Transverse colon (tissue), 4 donors: ENCODE results near the gene SOX11. TPM values are rescaled to one million over a fixed set of nuclear protein-coding genes. Genes with fewer than 3 reads are reported as not detected.

ENCODE experiments used
- DNase-seq: peaks from one replicate; pipeline ENCODE4 v3.0.0-alpha.2; 2019
- H3K27ac ChIP-seq, 4 donors: fragments of 200-600 bp; sonication (generic); 2 replicates each; pipeline ENCODE4 v1.5.1; 2016 to 2018; ENCODE audit warnings: inconsistent platforms in 4 of 4
- H3K27me3 ChIP-seq: fragments of 200-600 bp; sonication (generic); 2 replicates; pipeline ENCODE4 v1.5.1; 2017; ENCODE audit warnings: inconsistent platforms
- H3K36me3 ChIP-seq, 4 donors: fragments of 200-600 bp; sonication (generic); 2 replicates each; pipeline ENCODE4 v1.5.1; 2017 to 2019; ENCODE audit warnings: inconsistent platforms in 4 of 4
- H3K4me1 ChIP-seq, 4 donors: fragments of 200-600 bp; sonication (generic); 2 replicates each; pipeline ENCODE4 v1.5.1; 2017 to 2020; ENCODE audit warnings: inconsistent platforms in 4 of 4
- H3K4me3 ChIP-seq, 4 donors: fragments of 200-600 bp; sonication (generic); 1 replicate in 1 of 4; 2 replicates in 3 of 4; pipeline versions ENCODE4 v1.5.1 to v1.6.1; 2017 to 2019; ENCODE audit warnings: inconsistent platforms in 4 of 4
- H3K9me3 ChIP-seq, 2 donors: fragments of 200-600 bp; sonication (generic); 2 replicates each; pipeline ENCODE4 v1.5.1; 2017 to 2019; ENCODE audit warnings: inconsistent platforms in 2 of 2
- EP300 ChIP-seq: sonication (generic); formaldehyde crosslinking; IDR thresholded peaks from one replicate; pipeline ENCODE4 v1.6.1; 2017; ENCODE audit warnings: antibody characterized with exemption, low read depth
- POLR2A ChIP-seq: fragments of 450-650 bp; IDR thresholded peaks from one replicate; pipeline ENCODE4 v1.6.1; 2016; ENCODE audit warnings: antibody characterized with exemption, mild to moderate bottlenecking, moderate library complexity
- POLR2AphosphoS5 ChIP-seq, 3 donors: sonication (generic); formaldehyde crosslinking; IDR thresholded peaks; one replicate each; pipeline ENCODE4 v1.6.1; 2016; ENCODE audit warnings: antibody characterized with exemption in 3 of 3
- WGBS, 2 donors: methylation state at CpG; one replicate each; pipeline ENCODE4 v1.1.5; 2018; ENCODE audit warnings: low coverage in 1 of 2; 5-methylcytosine and 5-hydroxymethylcytosine counted together
- in situ Hi-C, 4 donors: fragments of 200-750 bp; cut with MboI; loops; one replicate each; pipeline versions ENCODE4 v1.15.0 to v1.15.1; 2017; ENCODE audit warnings: low sequenced_read_pairs in 3 of 4, low pct_ligation_motif_present in 1 of 4, low pct_unique_long_range_greater_than_20kb in 1 of 4
- intact Hi-C: fragments of 100-400 bp; cut with DNase I; formaldehyde crosslinking; loops from one replicate; pipeline ENCODE4 v1.15.1; 2023; ENCODE audit warnings: low total_unique reads
- total RNA-seq, 4 donors: library from RNA; depleted of rRNA; stranded (reverse); fragments of >200 nt; gene quantifications; one replicate each; pipeline ENCODE4 v1.1.0, GENCODE V29; 2016
- TF ChIP-seq, protein P1 (sequence below), 5 experiments: fragments of 200-600 bp in 3 of 5; fragments of 450-650 bp in 2 of 5; sonication (generic) in 3 of 5; IDR thresholded peaks; 1 replicate in 2 of 5; 2 replicates in 3 of 5; pipeline ENCODE4 v1.5.1; 2016 to 2017; ENCODE audit warnings: antibody characterized with exemption in 5 of 5, inconsistent platforms in 3 of 5, mild to moderate bottlenecking in 2 of 5, moderate library complexity in 1 of 5

SOX11 gene
- total RNA-seq, 4 donors from 2014 or later = 0.32 to 0.75 (median 0.40) TPM

DNA sequence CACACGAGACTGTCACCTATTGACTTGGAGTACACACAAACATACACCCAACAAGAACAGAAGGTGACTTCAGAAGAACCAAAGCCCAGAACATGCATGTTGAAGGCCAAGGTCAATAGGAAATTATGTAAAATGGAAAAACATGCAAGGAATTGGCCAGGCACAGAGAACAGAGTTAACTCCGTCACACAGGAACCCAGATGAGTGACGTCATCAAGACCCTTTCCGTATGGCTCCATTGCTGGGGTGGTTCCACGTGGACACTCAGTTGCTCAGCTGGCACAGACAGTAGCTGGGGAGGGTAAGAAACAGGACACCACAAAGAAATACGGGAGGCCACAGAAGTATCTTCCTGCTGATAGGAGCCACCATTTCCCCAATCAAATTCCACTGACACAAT is 18.4 kb downstream of the SOX11 start:
- Histone ChIP-seq H3K9me3 (no peaks in the 10 kb centered on the region), H3K4me3 (no peak overlapping the region), H3K36me3 (no peaks in the 10 kb centered on the region), H3K27me3 (no peaks in the 10 kb centered on the region), H3K27ac (no peak overlapping the region), H3K4me1 (no peaks in the 10 kb centered on the region)
- WGBS, 2 donors = 47 to 74% methylated on average over 5 to 6 of the region's 6 CpGs
- no peak for DNase-seq
- in situ Hi-C loops = no loop called here
- intact Hi-C loops = no loop called here
- TF ChIP-seq EP300 = no peak

DNA sequence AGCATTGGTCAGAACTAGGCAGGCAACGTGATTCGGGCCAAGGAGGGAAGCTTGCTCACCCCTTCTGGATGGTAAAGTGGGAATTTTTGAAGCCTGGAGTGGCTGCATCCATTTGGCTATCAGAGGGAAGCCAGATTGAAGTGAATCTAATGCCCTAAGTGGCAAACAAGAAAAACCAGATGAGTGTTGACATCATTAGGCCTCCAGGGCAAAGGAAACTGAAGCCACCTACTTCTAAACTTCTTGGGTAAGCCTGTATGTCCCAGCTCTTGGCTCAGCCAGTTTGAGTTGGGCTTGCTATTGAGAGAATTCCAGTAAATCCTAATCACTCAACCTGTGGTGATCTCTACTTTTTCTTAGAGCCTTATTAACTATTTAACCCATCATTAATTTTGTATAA is 20.9 kb downstream of the SOX11 start:
- Histone ChIP-seq H3K9me3 (no peaks in the 10 kb centered on the region), H3K4me3 (no peak overlapping the region), H3K36me3 (no peaks in the 10 kb centered on the region), H3K27me3 (no peaks in the 10 kb centered on the region), H3K4me1 (no peaks in the 10 kb centered on the region), H3K27ac (no peak overlapping the region)
- TF ChIP-seq, protein P1, sequence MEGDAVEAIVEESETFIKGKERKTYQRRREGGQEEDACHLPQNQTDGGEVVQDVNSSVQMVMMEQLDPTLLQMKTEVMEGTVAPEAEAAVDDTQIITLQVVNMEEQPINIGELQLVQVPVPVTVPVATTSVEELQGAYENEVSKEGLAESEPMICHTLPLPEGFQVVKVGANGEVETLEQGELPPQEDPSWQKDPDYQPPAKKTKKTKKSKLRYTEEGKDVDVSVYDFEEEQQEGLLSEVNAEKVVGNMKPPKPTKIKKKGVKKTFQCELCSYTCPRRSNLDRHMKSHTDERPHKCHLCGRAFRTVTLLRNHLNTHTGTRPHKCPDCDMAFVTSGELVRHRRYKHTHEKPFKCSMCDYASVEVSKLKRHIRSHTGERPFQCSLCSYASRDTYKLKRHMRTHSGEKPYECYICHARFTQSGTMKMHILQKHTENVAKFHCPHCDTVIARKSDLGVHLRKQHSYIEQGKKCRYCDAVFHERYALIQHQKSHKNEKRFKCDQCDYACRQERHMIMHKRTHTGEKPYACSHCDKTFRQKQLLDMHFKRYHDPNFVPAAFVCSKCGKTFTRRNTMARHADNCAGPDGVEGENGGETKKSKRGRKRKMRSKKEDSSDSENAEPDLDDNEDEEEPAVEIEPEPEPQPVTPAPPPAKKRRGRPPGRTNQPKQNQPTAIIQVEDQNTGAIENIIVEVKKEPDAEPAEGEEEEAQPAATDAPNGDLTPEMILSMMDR (IDR thresholded peaks at IDR 0.05) = no peak
- TF ChIP-seq EP300 (no peak), POLR2AphosphoS5 (IDR thresholded peaks at IDR 0.05) (no peak)
- 49 to 67% methylated on average over 1 to 2 of the region's 2 CpGs for WGBS, 2 donors
- no peak for DNase-seq
- in situ Hi-C loops = no loop called here
- intact Hi-C loops = no loop called here

GRCh38 chr2:5719629-5720334 is 27.6 kb downstream of the SOX11 start:
- H3K27me3 ChIP-seq = no peaks in the 10 kb centered on the region
- intact Hi-C loops (no loop called here), in situ Hi-C loops (no loop called here)
- no peak overlapping the region for H3K27ac ChIP-seq
- no peak for DNase-seq
- H3K4me1 ChIP-seq = no peaks in the 10 kb centered on the region
- no peaks in the 10 kb centered on the region for H3K9me3 ChIP-seq
- H3K36me3 ChIP-seq = no peaks in the 10 kb centered on the region
- no peak for TF ChIP-seq EP300
- TF ChIP-seq POLR2AphosphoS5 (IDR thresholded peaks at IDR 0.05) = no peak
- TF ChIP-seq, protein P1 (IDR thresholded peaks at IDR 0.05) = no peak
- no peak for TF ChIP-seq POLR2A
- WGBS, 2 donors = 75 to 93% methylated on average over 2 to 4 of the region's 4 CpGs
- no peak overlapping the region for H3K4me3 ChIP-seq

DNA sequence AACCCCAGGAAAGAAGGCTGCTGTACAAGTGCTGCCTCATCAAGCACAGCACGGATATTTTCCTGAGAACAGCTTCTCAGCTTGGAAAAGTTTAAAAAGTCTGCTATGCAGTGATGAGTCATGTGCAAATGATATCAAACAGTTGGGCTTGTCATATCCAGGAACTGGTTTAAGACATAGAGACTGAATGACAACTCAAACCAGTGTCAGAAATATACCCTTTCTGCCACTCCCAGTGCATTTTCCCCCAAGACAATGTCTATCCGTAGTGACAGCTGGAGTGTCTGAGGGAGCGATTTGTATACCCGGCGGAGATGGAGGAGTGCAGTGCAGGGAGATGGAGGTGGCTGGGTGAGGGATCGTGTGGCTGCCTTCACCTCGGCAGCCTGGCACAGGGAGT is 28.2 kb downstream of the SOX11 start:
- no peak for DNase-seq
- no peak overlapping the region for H3K4me3 ChIP-seq
- intact Hi-C loops = no loop called here

More for the DNA sequence above, 28.2 kb downstream of the SOX11 start:
- Histone ChIP-seq H3K27me3 (no peaks in the 10 kb centered on the region), H3K36me3 (no peaks in the 10 kb centered on the region), H3K9me3 (no peaks in the 10 kb centered on the region), H3K27ac (no peak overlapping the region), H3K4me1 (no peaks in the 10 kb centered on the region)
- 52 to 60% methylated on average over 4 to 7 of the region's 7 CpGs for WGBS, 2 donors
- TF ChIP-seq POLR2AphosphoS5 (IDR thresholded peaks at IDR 0.05) (no peak), EP300 (no peak), POLR2A (no peak)
- TF ChIP-seq, protein P1 (IDR thresholded peaks at IDR 0.05) = no peak
- in situ Hi-C loops = no loop called here
